ENCODE results near the gene KRT81.

- TF ChIP-seq POLR2A (IDR thresholded peaks at IDR 0.05), result no peak
- TF ChIP-seq CTCF (IDR thresholded peaks at IDR 0.05), result no peak
Observed at GRCh38 chr12:52331039-52331438, 39.7 kb upstream of the KRT81 start.
